HepG2 (cell line): Measurements from ENCODE around the gene DUSP2. TPM values are rescaled to one million over a fixed set of nuclear protein-coding genes. Genes with fewer than 3 reads are reported as not detected.

Source experiments
- ADNP ChIP-seq: sonication (generic); formaldehyde crosslinking; IDR thresholded peaks from 2 replicates; pipeline ENCODE4 v1.4.0; 2020; ENCODE audit warnings: missing genetic modification reagents
- CTCF ChIP-seq: sonication (generic); formaldehyde crosslinking; IDR thresholded peaks from 2 replicates; pipeline ENCODE4 v1.5.0; 2020; ENCODE audit warnings: mild to moderate bottlenecking, missing genetic modification reagents, moderate library complexity
- NFIC ChIP-seq: IDR thresholded peaks from 2 replicates; pipeline ENCODE4 v1.6.1; 2012; ENCODE audit warnings: mild to moderate bottlenecking, low read length, inconsistent platforms
- SKIL ChIP-seq: sonication (generic); formaldehyde crosslinking; IDR thresholded peaks from 2 replicates; pipeline ENCODE4 v1.8.0; 2022; ENCODE audit warnings: missing genetic modification reagents, mild to moderate bottlenecking, moderate library complexity, borderline replicate concordance
- SP5 ChIP-seq: IDR thresholded peaks from 2 replicates; pipeline ENCODE4 v1.6.1; 2016; ENCODE audit warnings: low read depth, borderline replicate concordance
- TEAD2 ChIP-seq: sonication (generic); formaldehyde crosslinking; IDR thresholded peaks from 2 replicates; pipeline ENCODE4 v1.9.0; 2021; ENCODE audit warnings: missing genetic modification reagents
- ZNF704 ChIP-seq: sonication (generic); formaldehyde crosslinking; IDR thresholded peaks from 2 replicates; pipeline ENCODE4 v1.8.1; 2023; ENCODE audit warnings: mild to moderate bottlenecking, inconsistent platforms, moderate library complexity, missing genetic modification reagents, borderline replicate concordance
- polyA plus RNA-seq, 8 experiments: library from polyadenylated mRNA; depleted of rRNA in 3 of 8; stranded (reverse) in 7 of 8; unstranded in 1 of 8; fragments of >200 nt; fragmentation: Illumina TruSeq in 4 of 8; extraction: Trizol in 4 of 8; gene quantifications; 2 replicates each; pipeline versions ENCODE4 v1.2.1 to v1.2.3, GENCODE V29; 2011 to 2016; ENCODE audit warnings: low read depth in 4 of 8, missing spikeins in 1 of 8, mixed read lengths in 1 of 8; ENCODE audit not compliant: insufficient read depth in 1 of 8
- total RNA-seq, 5 experiments: library from RNA; depleted of rRNA; stranded (reverse); fragments of >200 nt; fragmentation: Illumina TruSeq; extraction: Trizol; gene quantifications; 2 replicates each; pipeline ENCODE4 v1.2.3, GENCODE V29; 2016; ENCODE audit warnings: low read depth in 1 of 5

The DUSP2 gene
- total and polyA plus RNA-seq, 2 of the 13 experiments (the other 11 are each of a cell fraction or from before 2014, with no cell fraction given) = not detected

GRCh38 chr2:96152304-96153161, 7.3 kb upstream of the DUSP2 start (continued):
- TF ChIP-seq SKIL (CRISPR knock-in tag) = no peak
- no peak for TF ChIP-seq ZNF704 (CRISPR knock-in tag)
- no peak for TF ChIP-seq ADNP (CRISPR knock-in tag)
- no peak for TF ChIP-seq CTCF (CRISPR knock-in tag)
- no peak for TF ChIP-seq TEAD2
- no peak for TF ChIP-seq SP5 (CRISPR knock-in tag)
- TF ChIP-seq NFIC = no peak
- TF ChIP-seq, all 625 proteins: peak for 0
